GM21528 (cell line): ENCODE results near the gene ST6GAL1.

Experiments used
- ATAC-seq: cut with Tn5 transposase; IDR thresholded peaks from one replicate; pipeline ENCODE4 v1.9.1; 2021; ENCODE audit warnings: mild to moderate bottlenecking, moderate library complexity; ENCODE audit not compliant: unreplicated experiment, low FRiP score

Gene ST6GAL1

GRCh38 chr3:187072102-187072501 lies 141.8 kb downstream of the ST6GAL1 start:
- no peak for ATAC-seq

DNA sequence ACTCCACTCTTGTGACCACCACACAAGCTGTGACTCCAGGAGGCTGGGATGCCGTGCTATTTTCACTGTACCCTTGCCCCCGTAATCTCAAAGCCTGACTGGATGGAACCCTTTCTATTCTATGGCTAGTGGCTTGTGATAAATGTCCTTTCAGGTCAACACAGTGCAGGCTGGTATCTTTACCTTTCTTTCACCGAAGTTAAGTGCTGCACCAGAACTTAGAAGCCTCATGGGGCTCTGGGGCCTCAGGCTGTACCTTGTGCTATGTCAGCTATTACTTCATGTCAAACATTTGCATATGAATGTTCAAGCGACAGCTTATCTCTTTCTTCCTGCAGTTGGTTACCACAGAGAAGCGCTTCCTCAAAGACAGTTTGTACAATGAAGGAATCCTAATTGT lies 142.2 kb downstream of the ST6GAL1 start:
- ATAC-seq, result no peak

- no peak for ATAC-seq
Observed at GRCh38 chr3:187073581-187074098, 143.3 kb downstream of the ST6GAL1 start.

DNA sequence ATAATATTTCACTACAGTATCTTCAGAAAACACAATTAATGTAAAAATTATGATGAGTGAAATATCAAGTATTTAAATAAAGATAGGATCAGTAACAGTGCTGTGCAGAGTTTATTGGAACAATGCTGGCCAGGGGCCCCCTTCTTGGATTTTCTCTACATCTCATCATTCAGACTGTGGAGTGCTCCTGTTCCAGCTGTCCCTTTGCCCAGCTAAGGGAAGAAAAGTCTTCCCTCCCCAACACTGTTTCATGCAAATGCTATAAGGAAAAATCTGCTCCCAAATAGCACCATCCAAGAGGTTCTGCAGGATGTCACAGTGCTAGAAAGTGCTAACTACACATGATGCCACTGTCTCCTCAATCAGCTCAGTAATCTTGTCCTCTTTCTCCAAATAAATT lies 144.5 kb downstream of the ST6GAL1 start:
- ATAC-seq, result no peak

DNA sequence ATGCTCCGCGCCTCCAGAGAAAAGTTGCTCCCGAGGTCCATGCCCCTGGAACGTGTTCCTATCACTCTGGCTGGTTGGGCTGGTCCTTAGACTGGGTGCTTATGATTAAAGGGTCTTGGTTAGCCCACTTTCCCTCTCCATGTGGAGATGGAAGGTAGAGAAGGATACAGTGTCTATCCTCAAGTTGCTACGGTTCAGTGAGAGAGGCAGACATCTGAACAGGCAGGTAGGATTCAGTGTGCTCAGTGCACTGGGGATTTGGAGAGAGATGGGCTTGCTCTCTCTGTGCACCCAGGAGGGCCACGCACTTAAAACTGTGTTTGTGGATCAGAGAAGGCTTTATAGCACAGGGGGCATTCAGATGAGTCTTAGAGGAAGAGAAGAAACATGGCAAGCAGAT lies 146.0 kb downstream of the ST6GAL1 start:
- no peak for ATAC-seq

- no peak for ATAC-seq
Observed at GRCh38 chr3:187077085-187077484, 146.8 kb downstream of the ST6GAL1 start.

DNA sequence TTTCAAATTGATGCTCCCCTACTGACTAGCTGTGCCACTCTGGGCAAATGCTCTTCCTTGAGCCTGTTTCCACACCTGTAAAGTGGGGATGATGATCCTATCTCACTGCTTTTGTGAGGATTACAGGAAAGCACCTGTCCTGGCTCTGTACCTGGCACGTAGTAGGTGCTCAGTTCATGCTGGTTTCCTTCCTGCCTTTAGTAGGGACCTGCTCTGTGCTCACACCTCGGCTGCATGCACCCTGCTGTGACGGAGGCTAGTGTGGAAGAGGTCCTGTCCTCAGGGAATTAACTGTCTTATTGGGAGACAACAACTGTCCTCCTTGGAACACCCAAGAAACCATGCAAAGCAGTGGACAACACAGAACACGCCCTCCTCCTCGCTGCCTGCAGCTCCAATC lies 147.2 kb downstream of the ST6GAL1 start:
- no peak for ATAC-seq

DNA sequence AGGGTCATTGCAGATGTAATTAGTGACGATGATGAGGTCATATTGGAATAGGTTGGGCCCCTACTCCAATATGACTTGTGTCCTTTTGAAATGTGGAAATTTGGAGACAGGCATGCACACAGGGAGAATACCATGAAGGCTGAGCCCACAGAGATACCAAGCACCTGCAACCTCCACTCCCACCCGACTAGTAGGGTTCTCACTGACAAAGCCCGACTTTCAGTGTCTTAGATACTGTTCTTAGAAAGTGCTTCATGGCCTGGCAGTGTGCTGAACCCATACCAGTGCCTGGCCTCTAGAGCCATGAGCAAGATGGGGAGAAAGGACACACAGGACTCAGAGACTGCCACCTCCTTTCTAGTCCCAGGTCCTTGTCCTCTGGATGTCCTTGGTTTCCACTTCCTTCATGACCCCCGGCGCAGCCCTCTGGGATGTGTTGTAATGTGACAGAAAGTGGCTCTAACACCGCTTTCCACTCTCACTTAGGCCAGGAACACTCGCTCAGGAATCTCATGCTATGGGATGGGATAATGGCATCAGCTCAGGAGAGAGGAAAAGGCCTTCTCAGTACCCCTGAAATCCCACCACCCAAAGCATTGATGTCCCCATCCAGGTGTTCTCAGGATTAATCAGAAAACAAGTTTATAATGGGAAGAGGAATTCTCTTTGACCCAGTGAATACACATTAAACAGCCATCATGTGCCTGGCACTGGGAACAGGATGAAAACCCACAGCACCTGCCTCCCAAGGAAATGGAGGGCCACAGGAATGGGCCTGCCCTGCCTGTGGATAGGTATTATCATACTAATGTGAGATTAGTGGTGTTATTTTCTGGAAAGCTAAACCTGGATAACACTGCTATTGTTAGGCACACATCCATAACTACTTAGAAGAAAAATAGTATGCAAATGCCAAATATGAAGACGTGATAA lies 149.0 kb downstream of the ST6GAL1 start:
- ATAC-seq, result no peak

DNA sequence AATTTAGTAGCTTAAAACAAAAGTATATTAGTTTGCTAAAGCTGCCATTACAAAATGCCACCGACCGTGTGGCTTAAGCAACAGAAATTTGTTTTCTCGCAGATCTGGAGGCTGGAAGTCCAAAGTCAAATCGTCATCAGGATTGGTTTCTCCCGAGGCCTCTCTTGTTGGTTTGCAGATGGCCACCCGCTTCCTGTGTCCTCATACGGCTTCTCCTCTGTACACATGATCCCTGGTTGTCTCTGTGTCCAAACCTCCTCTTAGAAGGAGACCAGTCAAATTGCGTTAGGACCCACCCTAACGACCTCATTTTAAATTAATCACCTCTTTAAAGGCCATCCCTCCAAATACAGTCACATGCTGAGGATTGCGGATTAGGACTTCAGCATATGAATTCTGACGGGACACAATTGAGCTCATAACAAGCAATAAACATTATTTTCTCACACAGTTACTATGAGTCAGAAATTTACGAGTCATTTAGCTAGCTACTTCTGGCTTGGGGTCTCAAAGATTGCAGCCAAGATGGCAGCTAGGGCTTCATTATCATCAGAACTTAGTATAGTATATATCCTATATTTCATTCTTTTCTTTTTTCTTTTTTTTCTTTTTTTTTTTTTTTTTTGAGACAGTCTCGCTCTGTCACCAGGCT lies 150.6 kb downstream of the ST6GAL1 start:
- no peak for ATAC-seq

- ATAC-seq, result no peak
Observed at GRCh38 chr3:187082758-187083375, 152.5 kb downstream of the ST6GAL1 start.

- no peak for ATAC-seq
Observed at GRCh38 chr3:187084126-187084525, 153.8 kb downstream of the ST6GAL1 start.

DNA sequence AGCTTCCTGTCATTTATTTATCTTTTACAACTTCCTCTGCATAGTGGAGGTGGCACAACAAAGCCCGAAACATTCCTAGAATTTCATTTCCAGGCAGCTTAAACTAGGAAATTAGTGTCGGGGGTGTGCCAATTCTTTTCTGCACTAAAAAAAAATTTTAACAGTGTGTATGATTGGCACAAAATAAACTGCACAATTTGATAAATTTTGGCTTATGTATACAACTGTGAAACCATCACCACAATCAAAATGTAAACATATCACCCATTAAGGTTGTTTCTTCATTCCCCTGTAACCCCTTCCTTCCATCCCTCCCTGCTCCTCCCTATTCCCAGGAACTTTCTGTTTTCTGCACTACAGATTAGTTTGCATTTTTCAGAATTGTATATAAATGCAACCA lies 154.3 kb downstream of the ST6GAL1 start:
- ATAC-seq, result no peak

GRCh38 chr3:187085021-187085666 lies 154.8 kb downstream of the ST6GAL1 start:
- ATAC-seq, result no peak

- ATAC-seq, result no peak
Observed at GRCh38 chr3:187085933-187086332, 155.6 kb downstream of the ST6GAL1 start.

DNA sequence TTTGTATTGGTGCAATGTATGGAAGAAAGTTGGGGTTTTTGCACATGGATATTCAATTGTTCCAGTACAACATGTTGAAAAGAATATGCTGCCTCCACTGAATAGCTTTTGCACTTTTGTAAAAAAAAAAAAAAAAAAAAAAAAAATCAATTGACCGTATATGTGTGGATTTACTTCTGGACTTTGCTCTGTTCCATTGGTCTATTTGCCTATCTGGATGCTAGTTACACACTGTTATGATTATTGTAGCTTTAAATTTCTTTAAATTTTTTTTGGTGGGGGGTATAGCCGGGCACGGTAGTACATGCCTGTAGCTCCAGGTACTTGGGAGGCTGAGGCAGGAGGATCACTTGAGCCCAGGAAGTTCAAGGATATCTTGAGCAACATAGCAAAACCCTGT lies 156.5 kb downstream of the ST6GAL1 start:
- no peak for ATAC-seq

DNA sequence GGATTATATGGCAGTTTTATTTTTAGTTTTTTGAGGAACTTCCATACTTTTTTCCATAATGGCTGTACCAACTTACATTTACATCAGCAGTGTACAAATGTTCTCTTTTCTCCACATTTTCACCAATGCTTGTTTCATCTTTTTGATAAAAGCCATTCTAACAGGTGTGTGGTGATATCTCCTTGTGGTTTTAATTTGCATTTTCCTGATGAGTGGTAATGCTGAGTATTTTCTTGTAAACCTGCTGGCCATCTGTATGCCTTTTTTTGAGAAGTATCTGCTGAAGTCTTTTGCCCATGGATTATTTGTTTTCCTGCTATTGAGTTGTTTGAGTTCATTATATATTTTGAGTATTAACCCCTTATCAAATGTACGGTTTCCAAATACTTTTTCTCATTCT lies 158.4 kb downstream of the ST6GAL1 start:
- ATAC-seq, result no peak

DNA sequence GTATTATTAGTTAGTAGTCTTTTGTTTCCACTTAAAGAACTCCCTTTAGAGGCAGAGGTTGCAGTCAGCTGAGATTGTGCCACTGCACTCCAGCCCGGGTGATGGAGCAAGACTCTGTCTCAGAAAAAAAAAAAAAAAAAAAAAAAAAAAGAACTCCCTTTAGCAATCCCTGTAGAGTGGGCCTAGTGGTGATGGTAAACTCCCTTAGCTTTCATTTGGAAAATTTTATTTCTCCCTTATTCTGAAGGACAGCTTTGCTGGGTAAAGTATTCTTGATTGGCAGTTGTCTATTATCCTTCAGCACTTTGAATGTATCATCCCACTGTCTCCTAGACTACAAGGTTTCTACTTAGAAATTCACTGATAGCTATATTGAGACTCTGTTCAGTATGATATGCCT lies 163.0 kb downstream of the ST6GAL1 start:
- no peak for ATAC-seq

DNA sequence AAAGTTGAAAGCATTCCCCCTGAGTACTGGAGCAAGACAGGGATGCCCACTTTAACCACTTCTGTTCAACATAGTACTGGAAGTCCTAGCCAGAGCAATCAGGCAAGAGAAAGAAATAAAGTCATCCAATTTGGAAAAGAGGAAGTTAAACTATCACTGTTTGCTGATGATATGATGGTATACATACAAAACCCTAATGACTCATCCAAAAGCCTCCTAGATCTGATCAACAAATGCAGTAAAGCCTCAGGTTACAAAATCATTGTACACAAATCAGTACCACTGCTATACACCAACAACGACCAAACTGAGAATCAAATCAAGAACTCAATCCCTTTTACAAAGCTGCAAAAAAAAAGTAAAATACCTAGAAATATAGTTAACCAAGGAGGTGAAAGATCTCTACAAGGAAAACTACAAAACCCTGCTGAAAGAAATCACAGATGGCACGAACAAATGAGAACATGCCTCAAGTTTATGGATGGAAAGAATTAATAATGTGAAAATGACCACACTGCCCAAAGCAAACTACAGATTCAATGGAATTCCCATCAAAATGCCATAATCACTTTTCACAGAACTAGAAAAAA lies 168.7 kb downstream of the ST6GAL1 start:
- no peak for ATAC-seq

- no peak for ATAC-seq
Observed at GRCh38 chr3:187101184-187102072, 171.1 kb downstream of the ST6GAL1 start.
